Parathyroid adenoma (tissue), 2 donors: Measurements from ENCODE around the gene CCDC89.

Experiments used
- H2AFZ ChIP-seq: fragments of 300-600 bp; sonication (generic); one replicate; pipeline ENCODE4 v1.7.0; 2017; ENCODE audit warnings: antibody characterized with exemption, mild to moderate bottlenecking
- H3K27ac ChIP-seq: fragments of 300-600 bp; sonication (generic); one replicate; pipeline ENCODE4 v1.7.0; 2017
- H3K27me3 ChIP-seq: fragments of 300-600 bp; sonication (generic); one replicate; pipeline ENCODE4 v1.7.0; 2017; ENCODE audit warnings: low read length; ENCODE audit not compliant: control insufficient read depth, insufficient read depth
- H3K36me3 ChIP-seq: fragments of 300-600 bp; sonication (generic); one replicate; pipeline ENCODE4 v1.7.0; 2017; ENCODE audit warnings: low read length; ENCODE audit not compliant: control insufficient read depth, insufficient read depth
- H3K4me1 ChIP-seq: fragments of 300-600 bp; sonication (generic); one replicate; pipeline ENCODE4 v1.7.0; 2017; ENCODE audit warnings: control low read depth
- H3K4me2 ChIP-seq: fragments of 300-600 bp; sonication (generic); one replicate; pipeline ENCODE4 v1.7.0; 2017; ENCODE audit warnings: low read length
- H3K4me3 ChIP-seq: fragments of 300-600 bp; sonication (generic); one replicate; pipeline ENCODE4 v1.7.0; 2017; ENCODE audit warnings: low read depth, low read length
- H3K79me2 ChIP-seq: fragments of 300-600 bp; sonication (generic); one replicate; pipeline ENCODE4 v1.7.0; 2017; ENCODE audit warnings: control low read depth
- H3K9ac ChIP-seq: fragments of 300-600 bp; sonication (generic); one replicate; pipeline ENCODE4 v1.7.0; 2017; ENCODE audit warnings: mild to moderate bottlenecking
- H3K9me3 ChIP-seq: fragments of 300-600 bp; sonication (generic); one replicate; pipeline ENCODE4 v1.7.0; 2017; ENCODE audit warnings: low read length; ENCODE audit not compliant: control insufficient read depth
- CTCF ChIP-seq: fragments of 300-600 bp; sonication (generic); IDR thresholded peaks from one replicate; pipeline ENCODE4 v1.7.0; 2017; ENCODE audit warnings: antibody characterized with exemption, mild to moderate bottlenecking
- donor health status: primary hyperparathyroidism.

The CCDC89 gene

GRCh38 chr11:85698195-85698594 lies 12.2 kb upstream of the CCDC89 start:
- H3K27me3 ChIP-seq: no peaks in the 10 kb centered on the region
- TF ChIP-seq CTCF: no peak

DNA sequence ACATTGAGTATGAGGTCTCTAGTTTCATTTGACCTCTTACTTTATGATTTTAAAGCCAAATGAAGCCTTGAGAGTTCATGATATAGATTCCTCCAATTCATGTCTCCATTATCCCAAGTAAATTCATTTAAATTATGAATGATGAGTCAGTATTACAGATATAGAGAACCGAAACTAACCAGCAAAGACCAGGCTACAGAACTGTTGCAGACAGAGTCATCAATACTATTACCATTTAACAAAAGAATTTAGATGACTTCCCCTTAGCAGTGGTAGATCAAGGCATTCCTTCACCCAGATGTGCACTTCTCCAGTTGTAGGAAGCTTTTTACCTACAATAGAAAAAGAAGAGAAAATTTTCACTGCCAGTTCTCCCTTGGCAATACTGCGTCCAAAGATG lies 11.8 kb upstream of the CCDC89 start:
- H3K27me3 ChIP-seq: no peaks in the 10 kb centered on the region
- H3K4me3 ChIP-seq: no peak overlapping the region
- H3K9me3 ChIP-seq: no peaks in the 10 kb centered on the region
- H3K27ac ChIP-seq: no peak overlapping the region
- TF ChIP-seq CTCF: no peak
- H2AFZ ChIP-seq: no peak overlapping the region
- H3K4me1 ChIP-seq: no peaks in the 10 kb centered on the region
- no peak overlapping the region for H3K4me2 ChIP-seq
- H3K36me3 ChIP-seq: no peaks in the 10 kb centered on the region
- H3K79me2 ChIP-seq: no peaks in the 10 kb centered on the region
- H3K9ac ChIP-seq: no peak overlapping the region

More at GRCh38 chr11:85698195-85698594, 12.2 kb upstream of the CCDC89 start:
- no peak overlapping the region for H3K9ac ChIP-seq
- H3K9me3 ChIP-seq: no peaks in the 10 kb centered on the region
- no peak overlapping the region for H2AFZ ChIP-seq
- H3K36me3 ChIP-seq: no peaks in the 10 kb centered on the region
- H3K4me2 ChIP-seq: no peak overlapping the region
- H3K4me3 ChIP-seq: no peak overlapping the region
- no peaks in the 10 kb centered on the region for H3K4me1 ChIP-seq
- H3K27ac ChIP-seq: no peak overlapping the region
- H3K79me2 ChIP-seq: no peaks in the 10 kb centered on the region

- Histone ChIP-seq H2AFZ (no peak overlapping the region), H3K9me3 (no peaks in the 10 kb centered on the region), H3K36me3 (no peaks in the 10 kb centered on the region), H3K27ac (no peak overlapping the region), H3K4me3 (no peak overlapping the region), H3K4me2 (no peak overlapping the region), H3K27me3 (no peaks in the 10 kb centered on the region), H3K4me1 (no peaks in the 10 kb centered on the region), H3K79me2 (no peaks in the 10 kb centered on the region), H3K9ac (no peak overlapping the region)
- no peak for TF ChIP-seq CTCF
Observed at GRCh38 chr11:85695546-85695945, 9.6 kb upstream of the CCDC89 start.

DNA sequence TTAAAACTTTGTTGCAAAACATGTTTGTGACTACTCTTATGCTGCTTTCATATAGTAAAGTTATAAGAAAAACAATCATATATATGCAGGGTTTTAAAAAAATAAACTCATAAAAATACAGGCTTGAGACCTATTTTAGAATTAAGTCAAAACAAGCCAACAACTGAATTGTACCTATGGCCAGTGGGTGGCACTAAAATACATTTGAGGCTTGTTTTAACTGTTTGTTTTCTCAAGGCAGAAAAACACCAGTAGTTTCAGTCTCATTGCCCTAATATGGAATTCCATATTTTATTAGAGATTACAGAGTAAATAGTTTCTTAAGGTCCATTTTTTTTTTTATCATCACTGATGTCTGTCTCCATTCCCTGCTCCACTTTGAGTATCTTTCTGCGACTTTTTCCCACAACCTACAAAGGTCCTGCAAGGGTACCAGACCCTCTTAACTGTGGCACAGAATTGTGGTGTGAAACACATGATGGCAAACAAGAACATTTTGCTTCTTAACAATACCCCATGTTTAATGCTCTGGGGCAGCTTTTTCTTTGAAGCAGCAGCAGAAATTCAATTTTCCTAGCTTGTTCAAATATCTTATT lies 8.5 kb upstream of the CCDC89 start:
- Histone ChIP-seq H3K9ac (no peak overlapping the region), H3K79me2 (no peaks in the 10 kb centered on the region), H3K4me3 (no peak overlapping the region), H3K9me3 (no peaks in the 10 kb centered on the region), H3K36me3 (no peaks in the 10 kb centered on the region), H2AFZ (no peak overlapping the region), H3K27me3 (no peaks in the 10 kb centered on the region), H3K4me1 (no peaks in the 10 kb centered on the region), H3K27ac (no peak overlapping the region), H3K4me2 (no peak overlapping the region)
- peak; percentile 16 for TF ChIP-seq CTCF

GRCh38 chr11:85685125-85685819 lies 723 bp downstream of the CCDC89 start:
- TF ChIP-seq CTCF: no peak

More at GRCh38 chr11:85685125-85685819, 723 bp downstream of the CCDC89 start:
- H3K79me2 ChIP-seq: no peaks in the 10 kb centered on the region
- H3K36me3 ChIP-seq: no peaks in the 10 kb centered on the region
- no peak overlapping the region for H3K4me2 ChIP-seq
- H3K27ac ChIP-seq: no peak overlapping the region
- no peak overlapping the region for H3K4me3 ChIP-seq
- H3K4me1 ChIP-seq: no peaks in the 10 kb centered on the region
- H3K27me3 ChIP-seq: no peaks in the 10 kb centered on the region
- no peak overlapping the region for H3K9ac ChIP-seq
- no peak overlapping the region for H2AFZ ChIP-seq
- H3K9me3 ChIP-seq: no peaks in the 10 kb centered on the region
